Vagina (tissue), 2 donors: ENCODE measurements around the gene ASTN2. TPM values are rescaled to one million over a fixed set of nuclear protein-coding genes. Genes with fewer than 3 reads are reported as not detected.
A peak's percentile ranks its signal among the peaks of the same experiment; 100 is the strongest.

Experiments used
- DNase-seq, 2 donors: peaks; one replicate each; pipeline ENCODE4 v3.0.0-alpha.2; 2017; ENCODE audit errors: extremely low spot score in 2 of 2
- H3K27ac ChIP-seq: fragments of 200-600 bp; sonication (generic); one replicate; pipeline ENCODE4 v1.5.1; 2019
- H3K27me3 ChIP-seq: fragments of 200-600 bp; sonication (generic); one replicate; pipeline ENCODE4 v1.5.1; 2019
- H3K36me3 ChIP-seq, 2 donors: fragments of 200-600 bp; sonication (generic); one replicate each; pipeline ENCODE4 v1.5.1; 2017 to 2019
- H3K4me1 ChIP-seq: fragments of 200-600 bp; sonication (generic); one replicate; pipeline ENCODE4 v1.5.1; 2019
- H3K4me3 ChIP-seq, 2 donors: fragments of 200-600 bp; sonication (generic); 1 replicate in 1 of 2; 2 replicates in 1 of 2; pipeline ENCODE4 v1.5.1; 2016 to 2019
- H3K9me3 ChIP-seq: fragments of 200-600 bp; sonication (generic); one replicate; pipeline ENCODE4 v1.5.1; 2019
- POLR2A ChIP-seq, 2 donors: fragments of 450-650 bp; IDR thresholded peaks; one replicate each; pipeline ENCODE4 v1.6.1; 2017; ENCODE audit warnings: antibody characterized with exemption in 2 of 2, mild to moderate bottlenecking in 2 of 2, moderate library complexity in 2 of 2
- POLR2AphosphoS5 ChIP-seq, 2 donors: sonication (generic); formaldehyde crosslinking; IDR thresholded peaks; one replicate each; pipeline ENCODE4 v1.9.0; 2017; ENCODE audit warnings: antibody characterized with exemption in 2 of 2, mild to moderate bottlenecking in 2 of 2, low read depth in 1 of 2; ENCODE audit not compliant: insufficient read depth in 1 of 2
- intact Hi-C: fragments of 100-400 bp; cut with DNase I; formaldehyde crosslinking; loops from one replicate; pipeline ENCODE4 v1.15.1; 2023
- total RNA-seq: library from RNA; depleted of rRNA; stranded (reverse); fragments of >200 nt; gene quantifications from one replicate; pipeline ENCODE4 v1.2.3, GENCODE V29; 2016
- TF ChIP-seq, protein P1 (sequence below), 3 experiments: fragments of 450-650 bp in 2 of 3; fragments of 200-600 bp in 1 of 3; sonication (generic) in 1 of 3; IDR thresholded peaks; one replicate each; pipeline ENCODE4 v1.5.1; 2017 to 2019; ENCODE audit warnings: antibody characterized with exemption in 3 of 3, mild to moderate bottlenecking in 2 of 3, moderate library complexity in 2 of 3

Gene ASTN2
- total RNA-seq, 1 donor from 2014 or later: 4.4 TPM

DNA sequence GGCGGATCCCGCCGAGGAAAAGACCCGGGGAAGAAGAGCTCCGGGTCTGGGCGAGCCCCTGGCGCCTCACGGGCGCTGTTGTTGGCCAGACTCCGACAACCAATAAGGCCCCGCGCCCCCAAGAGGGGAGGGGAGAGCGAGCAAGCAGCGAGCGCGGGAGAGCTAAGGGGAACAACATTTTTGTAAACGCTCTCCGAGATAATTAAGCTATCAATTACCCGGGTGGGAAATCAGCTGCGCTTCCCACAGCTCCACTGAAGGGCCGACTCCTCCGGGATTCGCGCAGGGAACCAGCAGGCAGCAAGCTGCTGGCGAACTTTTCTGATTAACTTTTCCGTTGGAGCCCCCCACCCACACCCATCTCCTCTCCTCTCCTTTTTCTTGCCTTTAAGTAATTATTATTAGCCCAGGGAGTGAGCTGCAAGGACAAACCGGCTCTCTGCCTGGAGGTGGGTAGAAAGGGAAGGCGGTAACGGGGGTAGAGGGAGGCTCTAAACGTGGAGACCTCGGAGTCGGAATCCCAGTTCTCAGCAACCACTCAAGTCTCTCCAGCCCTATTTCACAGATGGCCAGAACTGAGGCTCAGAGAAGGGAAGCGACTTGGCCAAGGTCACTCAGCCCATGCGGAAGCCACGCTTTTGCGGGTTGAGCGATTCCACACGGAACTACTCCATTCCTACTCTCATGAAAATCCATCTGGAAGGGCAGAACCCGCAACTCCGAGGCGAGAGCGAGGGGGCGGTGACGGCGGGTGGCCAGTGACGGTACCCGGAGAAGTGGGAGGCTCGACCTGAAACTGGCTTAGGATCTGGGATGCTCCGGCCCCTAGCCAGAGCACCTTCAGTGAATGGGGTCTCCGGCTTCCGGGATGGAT, 1.3 kb downstream of the ASTN2 start:
- TF ChIP-seq POLR2AphosphoS5 (IDR thresholded peaks at IDR 0.05; ENCODE audit: insufficient read depth in 1 of 2, low read depth in 1 of 2) (no peak), POLR2A (IDR thresholded peaks at IDR 0.05) (no peak)
- TF ChIP-seq, protein P1, sequence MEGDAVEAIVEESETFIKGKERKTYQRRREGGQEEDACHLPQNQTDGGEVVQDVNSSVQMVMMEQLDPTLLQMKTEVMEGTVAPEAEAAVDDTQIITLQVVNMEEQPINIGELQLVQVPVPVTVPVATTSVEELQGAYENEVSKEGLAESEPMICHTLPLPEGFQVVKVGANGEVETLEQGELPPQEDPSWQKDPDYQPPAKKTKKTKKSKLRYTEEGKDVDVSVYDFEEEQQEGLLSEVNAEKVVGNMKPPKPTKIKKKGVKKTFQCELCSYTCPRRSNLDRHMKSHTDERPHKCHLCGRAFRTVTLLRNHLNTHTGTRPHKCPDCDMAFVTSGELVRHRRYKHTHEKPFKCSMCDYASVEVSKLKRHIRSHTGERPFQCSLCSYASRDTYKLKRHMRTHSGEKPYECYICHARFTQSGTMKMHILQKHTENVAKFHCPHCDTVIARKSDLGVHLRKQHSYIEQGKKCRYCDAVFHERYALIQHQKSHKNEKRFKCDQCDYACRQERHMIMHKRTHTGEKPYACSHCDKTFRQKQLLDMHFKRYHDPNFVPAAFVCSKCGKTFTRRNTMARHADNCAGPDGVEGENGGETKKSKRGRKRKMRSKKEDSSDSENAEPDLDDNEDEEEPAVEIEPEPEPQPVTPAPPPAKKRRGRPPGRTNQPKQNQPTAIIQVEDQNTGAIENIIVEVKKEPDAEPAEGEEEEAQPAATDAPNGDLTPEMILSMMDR (IDR thresholded peaks at IDR 0.05): no peak
- DNase-seq: no peak
- Histone ChIP-seq H3K9me3 (no peaks in the 10 kb centered on the region), H3K36me3 (no peaks in the 10 kb centered on the region), H3K27ac (no peak overlapping the region), H3K4me1 (peaks cover 14% of the 10 kb centered on the region), H3K27me3 (no peaks in the 10 kb centered on the region), H3K4me3 (peak overlapping the region; percentile 32 to 52)
- intact Hi-C loops: no loop called here

DNA sequence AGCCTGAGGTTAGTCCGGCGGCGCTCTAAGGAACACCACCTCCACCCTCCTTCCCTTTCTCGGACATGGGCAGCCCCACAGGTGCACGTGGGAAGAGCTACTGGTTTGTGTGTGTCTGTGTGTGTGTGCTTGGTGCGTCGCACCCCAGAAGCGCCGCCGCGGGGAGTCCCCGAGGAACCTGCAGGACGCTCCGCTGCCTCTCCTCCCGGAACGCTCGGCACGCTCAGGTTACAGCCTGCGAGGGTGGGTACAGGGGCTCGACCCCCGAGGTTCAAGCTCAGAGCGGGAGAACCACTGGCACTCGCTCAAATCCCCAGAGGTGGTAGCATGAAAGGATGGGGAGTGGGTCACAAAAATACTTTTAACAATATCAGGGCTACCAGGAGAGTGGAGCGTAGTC, 2.0 kb downstream of the ASTN2 start:
- H3K27ac ChIP-seq: no peak overlapping the region
- no peaks in the 10 kb centered on the region for H3K27me3 ChIP-seq
- H3K4me3 ChIP-seq: no peak overlapping the region
- DNase-seq: no peak
- TF ChIP-seq, protein P1 (IDR thresholded peaks at IDR 0.05): no peak
- TF ChIP-seq POLR2AphosphoS5 (IDR thresholded peaks at IDR 0.05; ENCODE audit: insufficient read depth in 1 of 2, low read depth in 1 of 2): no peak
- TF ChIP-seq POLR2A (IDR thresholded peaks at IDR 0.05): no peak
- no peaks in the 10 kb centered on the region for H3K36me3 ChIP-seq
- H3K4me1 ChIP-seq: peaks cover 14% of the 10 kb centered on the region
- no peaks in the 10 kb centered on the region for H3K9me3 ChIP-seq
- intact Hi-C loops: no loop called here

DNA sequence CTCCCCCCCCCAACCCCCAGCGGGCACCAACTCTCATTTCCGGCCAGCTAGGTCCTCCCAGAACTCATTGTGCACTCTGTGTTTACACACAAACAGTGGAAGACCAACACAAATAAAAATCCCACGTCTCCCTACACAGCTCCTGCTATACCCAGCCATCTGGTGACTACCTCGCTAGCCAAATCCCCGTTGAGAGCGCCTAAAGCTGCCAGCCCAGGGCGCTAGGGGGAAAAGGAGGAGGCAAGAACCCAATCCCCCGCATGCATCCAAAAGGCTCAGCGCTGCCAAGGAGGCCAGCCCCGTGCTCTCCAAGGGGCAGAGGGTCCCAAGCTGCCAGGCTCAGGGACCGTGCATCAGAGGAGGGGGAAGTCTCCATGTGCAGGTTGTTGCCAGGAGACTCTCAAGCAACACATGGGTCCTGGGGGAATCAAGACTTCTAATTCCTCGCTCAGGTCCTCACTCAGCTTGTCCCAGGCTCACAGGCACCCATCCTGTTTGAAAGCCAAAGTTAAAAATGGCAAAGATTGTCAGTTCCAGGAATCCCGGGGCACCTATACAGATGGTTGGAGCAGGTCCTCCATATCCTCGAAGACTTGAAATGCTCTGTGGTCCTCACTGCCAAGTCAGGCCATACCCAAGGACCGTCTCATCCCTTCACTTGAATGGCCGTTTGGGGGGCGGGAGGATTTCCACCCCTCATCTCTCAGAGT, 2.7 kb downstream of the ASTN2 start:
- H3K27me3 ChIP-seq: no peaks in the 10 kb centered on the region
- H3K36me3 ChIP-seq: no peaks in the 10 kb centered on the region
- H3K9me3 ChIP-seq: no peaks in the 10 kb centered on the region
- peaks cover 14% of the 10 kb centered on the region for H3K4me1 ChIP-seq
- TF ChIP-seq POLR2AphosphoS5 (IDR thresholded peaks at IDR 0.05; ENCODE audit: insufficient read depth in 1 of 2, low read depth in 1 of 2): no peak
- TF ChIP-seq POLR2A (IDR thresholded peaks at IDR 0.05): no peak
- TF ChIP-seq, protein P1 (IDR thresholded peaks at IDR 0.05): no peak
- no peak overlapping the region for H3K27ac ChIP-seq
- intact Hi-C loops: no loop called here
- no peak for DNase-seq
- no peak overlapping the region for H3K4me3 ChIP-seq

DNA sequence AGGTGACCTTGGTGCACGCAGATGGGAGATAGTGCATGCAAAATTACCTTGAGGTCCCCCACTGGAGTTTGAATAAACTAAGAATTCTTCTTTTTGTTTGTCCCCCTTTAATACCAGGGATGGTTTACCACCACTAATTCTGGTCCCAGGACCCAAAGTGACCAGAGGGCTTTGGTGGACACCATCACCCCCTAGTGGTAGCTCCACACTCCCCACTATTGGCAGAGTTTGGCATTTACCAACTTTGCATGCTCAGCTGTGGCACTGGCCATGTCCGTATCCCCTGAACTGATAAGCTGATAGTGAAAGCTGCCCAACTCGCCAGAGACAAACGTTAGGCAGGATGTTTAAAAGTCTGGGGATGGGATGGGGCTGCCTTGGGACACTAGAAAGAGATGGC, 3.3 kb downstream of the ASTN2 start:
- intact Hi-C loops: no loop called here
- no peak overlapping the region for H3K4me3 ChIP-seq
- TF ChIP-seq POLR2A (IDR thresholded peaks at IDR 0.05) (no peak), POLR2AphosphoS5 (IDR thresholded peaks at IDR 0.05; ENCODE audit: insufficient read depth in 1 of 2, low read depth in 1 of 2) (no peak)
- TF ChIP-seq, protein P1 (IDR thresholded peaks at IDR 0.05): no peak
- H3K36me3 ChIP-seq: no peaks in the 10 kb centered on the region
- H3K27me3 ChIP-seq: no peaks in the 10 kb centered on the region
- peaks cover 14% of the 10 kb centered on the region for H3K4me1 ChIP-seq
- no peak for DNase-seq
- H3K27ac ChIP-seq: no peak overlapping the region
- H3K9me3 ChIP-seq: no peaks in the 10 kb centered on the region
